H9 (cell line): Measurements from ENCODE around the gene KLK7. TPM values are rescaled to one million over a fixed set of nuclear protein-coding genes. Genes with fewer than 3 reads are reported as not detected.

Experiments used
- DNase-seq: peaks from one replicate; pipeline ENCODE4 v3.0.0-alpha.2; 2017
- H2AFZ ChIP-seq: one replicate; pipeline ENCODE4 v1.6.1; 2013; ENCODE audit warnings: mild to moderate bottlenecking, low read length, control low read depth, moderate library complexity
- H2AK5ac ChIP-seq: 2 replicates; pipeline ENCODE4 v1.6.1; 2013; ENCODE audit warnings: low read length, control low read depth, mixed read lengths; ENCODE audit not compliant: insufficient read length
- H2BK120ac ChIP-seq: one replicate; pipeline ENCODE4 v1.6.1; 2013; ENCODE audit warnings: low read depth, mild to moderate bottlenecking, low read length, control low read depth, inconsistent platforms; ENCODE audit not compliant: poor library complexity, severe bottlenecking
- H2BK12ac ChIP-seq: 2 replicates; pipeline ENCODE4 v1.6.1; 2013; ENCODE audit warnings: low read length, control low read depth, mixed read lengths, low read depth; ENCODE audit not compliant: insufficient read length
- H2BK15ac ChIP-seq: 2 replicates; pipeline ENCODE4 v1.6.1; 2013; ENCODE audit warnings: low read depth, low read length, control low read depth
- H2BK20ac ChIP-seq: one replicate; pipeline ENCODE4 v1.6.1; 2013; ENCODE audit warnings: low read depth, mild to moderate bottlenecking, low read length, control low read depth, inconsistent platforms; ENCODE audit not compliant: poor library complexity, severe bottlenecking
- H2BK5ac ChIP-seq: 2 replicates; pipeline ENCODE4 v1.6.1; 2013; ENCODE audit warnings: low read length, control low read depth, mixed read lengths; ENCODE audit not compliant: insufficient read length
- H3K14ac ChIP-seq: 2 replicates; pipeline ENCODE4 v1.6.1; 2013; ENCODE audit warnings: low read length, control low read depth; ENCODE audit not compliant: insufficient read depth
- H3K18ac ChIP-seq: 2 replicates; pipeline ENCODE4 v1.6.1; 2013; ENCODE audit warnings: low read depth, mild to moderate bottlenecking, mixed read lengths, low read length, control low read depth; ENCODE audit not compliant: insufficient read length
- H3K23ac ChIP-seq: 2 replicates; pipeline ENCODE4 v1.6.1; 2013; ENCODE audit warnings: low read length, control low read depth, mixed read lengths, low read depth; ENCODE audit not compliant: insufficient read length
- H3K23me2 ChIP-seq: 2 replicates; pipeline ENCODE4 v1.6.1; 2013; ENCODE audit warnings: low read depth, mild to moderate bottlenecking, mixed read lengths, low read length, control low read depth; ENCODE audit not compliant: insufficient read length, poor library complexity, severe bottlenecking
- H3K27ac ChIP-seq: 2 replicates; pipeline ENCODE4 v1.5.1; 2013; ENCODE audit warnings: low read length, control low read depth, mixed read lengths, low read depth; ENCODE audit not compliant: insufficient read length
- H3K27me3 ChIP-seq: 2 replicates; pipeline ENCODE4 v1.6.1; 2013; ENCODE audit warnings: low read length, control low read depth, inconsistent platforms; ENCODE audit not compliant: insufficient read depth
- H3K4ac ChIP-seq: 2 replicates; pipeline ENCODE4 v1.6.1; 2013; ENCODE audit warnings: low read depth, mild to moderate bottlenecking, control low read depth, inconsistent platforms, low read length, moderate library complexity
- H3K4me1 ChIP-seq: 2 replicates; pipeline ENCODE4 v1.6.1; 2013; ENCODE audit warnings: low read length, control low read depth, inconsistent platforms; ENCODE audit not compliant: insufficient read depth
- H3K4me2 ChIP-seq: 2 replicates; pipeline ENCODE4 v1.6.1; 2013; ENCODE audit warnings: low read length, control low read depth, mixed read lengths; ENCODE audit not compliant: insufficient read length, insufficient read depth
- H3K56ac ChIP-seq: 2 replicates; pipeline ENCODE4 v1.6.1; 2013; ENCODE audit warnings: low read depth, mild to moderate bottlenecking, mixed read lengths, low read length, control low read depth; ENCODE audit not compliant: insufficient read length
- H3K79me1 ChIP-seq: 2 replicates; pipeline ENCODE4 v1.6.1; 2013; ENCODE audit warnings: low read depth, mild to moderate bottlenecking, moderate library complexity, low read length, control low read depth, inconsistent platforms; ENCODE audit not compliant: insufficient read depth, poor library complexity, severe bottlenecking
- H3K79me2 ChIP-seq: 2 replicates; pipeline ENCODE4 v1.6.1; 2013; ENCODE audit warnings: low read length, control low read depth, inconsistent platforms; ENCODE audit not compliant: insufficient read depth
- H3K9ac ChIP-seq: 2 replicates; pipeline ENCODE4 v1.6.1; 2013; ENCODE audit warnings: low read length, control low read depth, mixed read lengths; ENCODE audit not compliant: insufficient read length; ENCODE audit errors: extremely low read depth
- H3K9me3 ChIP-seq: one replicate; pipeline ENCODE4 v1.6.1; 2013; ENCODE audit warnings: low read depth, low read length, inconsistent platforms; ENCODE audit not compliant: control insufficient read depth
- H3T11ph ChIP-seq: one replicate; pipeline ENCODE4 v1.6.1; 2013; ENCODE audit warnings: mild to moderate bottlenecking, low read length, control low read depth, inconsistent platforms
- H4K20me1 ChIP-seq: one replicate; pipeline ENCODE4 v1.6.1; 2013; ENCODE audit not compliant: control insufficient read depth, insufficient read length, insufficient read depth
- H4K5ac ChIP-seq: 2 replicates; pipeline ENCODE4 v1.6.1; 2013; ENCODE audit warnings: low read depth, mild to moderate bottlenecking, mixed read lengths, low read length, control low read depth; ENCODE audit not compliant: insufficient read length
- H4K8ac ChIP-seq: replicated peaks from 2 replicates; pipeline ENCODE4 v1.6.1; 2013; ENCODE audit warnings: low read length, control low read depth, mixed read lengths, low read depth; ENCODE audit not compliant: insufficient read length
- H4K91ac ChIP-seq: 2 replicates; pipeline ENCODE4 v1.6.1; 2013; ENCODE audit warnings: low read depth, mild to moderate bottlenecking, moderate library complexity, mixed read lengths, low read length, control low read depth; ENCODE audit not compliant: insufficient read length
- H3K27ac Mint-ChIP-seq, 3 experiments: 2 replicates in 2 of 3; 3 replicates in 1 of 3; pipeline ENCODE4 v1.8.0; 2020 to 2021; ENCODE audit warnings: mixed read lengths in 3 of 3, mild to moderate bottlenecking in 1 of 3, moderate library complexity in 1 of 3
- H3K27me3 Mint-ChIP-seq: 2 replicates; pipeline ENCODE4 v1.8.0; 2021; ENCODE audit warnings: low read depth, mild to moderate bottlenecking, moderate library complexity, mixed read lengths
- H3K36me3 Mint-ChIP-seq, 3 experiments: 2 replicates in 2 of 3; 3 replicates in 1 of 3; pipeline ENCODE4 v1.8.0; 2020 to 2021; ENCODE audit warnings: low read depth in 3 of 3, mixed read lengths in 3 of 3; ENCODE audit not compliant: insufficient read depth in 1 of 3
- H3K4me1 Mint-ChIP-seq, 2 experiments: 2 replicates each; pipeline ENCODE4 v1.8.0; 2020; ENCODE audit warnings: mixed read lengths in 2 of 2
- H3K4me3 Mint-ChIP-seq, 2 experiments: 2 replicates in 1 of 2; 3 replicates in 1 of 2; pipeline ENCODE4 v1.8.0; 2020 to 2021; ENCODE audit warnings: mild to moderate bottlenecking in 2 of 2, mixed read lengths in 2 of 2, moderate library complexity in 1 of 2
- H3K9me3 Mint-ChIP-seq, 2 experiments: 2 replicates in 1 of 2; 3 replicates in 1 of 2; pipeline ENCODE4 v1.8.0; 2020; ENCODE audit warnings: mild to moderate bottlenecking in 2 of 2, mixed read lengths in 2 of 2, moderate library complexity in 1 of 2
- total RNA-seq: library from RNA; stranded (reverse); gene quantifications from 2 replicates; pipeline ENCODE4 v1.2.1, GENCODE V29; 2021
- TF ChIP-seq, protein P1 (sequence below): fragments of 200-600 bp; sonication (generic); conservative IDR thresholded peaks from 3 replicates; pipeline ENCODE4 v1.8.0; 2021; ENCODE audit warnings: antibody characterized with exemption, mild to moderate bottlenecking

KLK7 gene
- total RNA-seq, 1 experiment from 2014 or later, result 0.52 TPM

DNA sequence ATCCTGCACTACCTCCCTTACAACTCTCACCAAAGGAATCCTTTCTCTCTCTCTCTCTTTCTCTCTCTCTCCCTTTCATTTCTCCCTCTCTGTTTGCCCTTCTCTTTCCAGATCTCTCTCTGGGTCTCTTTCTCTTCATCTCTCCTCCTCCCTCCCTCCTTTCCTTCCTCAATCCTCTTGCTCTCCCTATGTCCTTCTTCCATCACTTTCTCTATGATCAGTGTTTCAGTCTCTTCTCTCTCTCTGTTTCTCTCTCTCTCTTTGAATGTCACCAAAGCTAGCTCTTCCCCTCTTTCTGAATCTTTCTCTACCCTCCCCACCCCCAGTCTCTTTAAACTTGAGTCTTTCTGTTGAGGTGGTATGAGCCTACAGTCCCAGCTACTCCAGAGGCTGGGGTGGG lies 52.7 kb downstream of the KLK7 start:
- Histone ChIP-seq H3K79me1 (no peaks in the 10 kb centered on the region), H3K27me3 (no peaks in the 10 kb centered on the region), H3K4me2 (no peak overlapping the region), H2BK15ac (no peak overlapping the region), H2AFZ (no peak overlapping the region), H4K91ac (no peak overlapping the region), H3K18ac (no peak overlapping the region), H3K23ac (no peak overlapping the region), H2BK5ac (no peak overlapping the region), H3K14ac (no peak overlapping the region), H3K9ac (no peak overlapping the region), H3K79me2 (no peaks in the 10 kb centered on the region), H4K8ac (no peak overlapping the region), H3K23me2 (no peaks in the 10 kb centered on the region), H2BK20ac (no peak overlapping the region), H3K4ac (no peak overlapping the region), H2BK12ac (no peak overlapping the region), H3K4me1 (no peaks in the 10 kb centered on the region; the same call in 1 of the 2 replicates), H3T11ph (no peak overlapping the region), H2AK5ac (no peak overlapping the region), H4K5ac (no peak overlapping the region), H3K9me3 (no peaks in the 10 kb centered on the region), H2BK120ac (no peak overlapping the region), H3K56ac (no peak overlapping the region), H4K20me1 (no peaks in the 10 kb centered on the region), H3K27ac (no peak overlapping the region)
- no peak overlapping the region for H3K4me3 Mint-ChIP-seq
- TF ChIP-seq, protein P1, sequence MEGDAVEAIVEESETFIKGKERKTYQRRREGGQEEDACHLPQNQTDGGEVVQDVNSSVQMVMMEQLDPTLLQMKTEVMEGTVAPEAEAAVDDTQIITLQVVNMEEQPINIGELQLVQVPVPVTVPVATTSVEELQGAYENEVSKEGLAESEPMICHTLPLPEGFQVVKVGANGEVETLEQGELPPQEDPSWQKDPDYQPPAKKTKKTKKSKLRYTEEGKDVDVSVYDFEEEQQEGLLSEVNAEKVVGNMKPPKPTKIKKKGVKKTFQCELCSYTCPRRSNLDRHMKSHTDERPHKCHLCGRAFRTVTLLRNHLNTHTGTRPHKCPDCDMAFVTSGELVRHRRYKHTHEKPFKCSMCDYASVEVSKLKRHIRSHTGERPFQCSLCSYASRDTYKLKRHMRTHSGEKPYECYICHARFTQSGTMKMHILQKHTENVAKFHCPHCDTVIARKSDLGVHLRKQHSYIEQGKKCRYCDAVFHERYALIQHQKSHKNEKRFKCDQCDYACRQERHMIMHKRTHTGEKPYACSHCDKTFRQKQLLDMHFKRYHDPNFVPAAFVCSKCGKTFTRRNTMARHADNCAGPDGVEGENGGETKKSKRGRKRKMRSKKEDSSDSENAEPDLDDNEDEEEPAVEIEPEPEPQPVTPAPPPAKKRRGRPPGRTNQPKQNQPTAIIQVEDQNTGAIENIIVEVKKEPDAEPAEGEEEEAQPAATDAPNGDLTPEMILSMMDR, result no peak
- H3K36me3 Mint-ChIP-seq, result no peaks in the 10 kb centered on the region
- H3K9me3 Mint-ChIP-seq, result peaks cover 0 to 2% of the 10 kb centered on the region in 2 experiments; a peak in 1 of 5 replicates
- DNase-seq, result no peak
- peaks cover 34% of the 10 kb centered on the region for H3K27me3 Mint-ChIP-seq
- no peak overlapping the region for H3K27ac Mint-ChIP-seq
- H3K4me1 Mint-ChIP-seq, result peaks cover 4 to 6% of the 10 kb centered on the region in 2 experiments
